Endothelial cell of umbilical vein (primary cell): ENCODE results near the gene SPRYD3. TPM values are rescaled to one million over a fixed set of nuclear protein-coding genes. Genes with fewer than 3 reads are reported as not detected.
"Not testable (repeated sequence)": the region's sequence is repeated elsewhere in the genome, so short reads cannot be mapped to it uniquely, and the experiment has no call there.

Experiments
- BruUV-seq: library from RNA; stranded (reverse); fragments of 400-500 nt; replicated peaks from 2 replicates; lab custom pipeline; 2021; lab: Mats Ljungman, UMichigan
- CTCF ChIA-PET: fragments of 300-600, 350-600 bp; sonication (Branson Sonifier 250); formaldehyde crosslinking; loops from one replicate; lab custom pipeline; 2021; ENCODE audit warnings: antibody characterized with exemption, inconsistent platforms; lab: Charles Lee
- POLR2A ChIA-PET: fragments of 300-600, 350-600 bp; sonication (Branson Sonifier 250); formaldehyde crosslinking; loops from one replicate; lab custom pipeline; 2021; ENCODE audit warnings: antibody characterized with exemption, inconsistent platforms; lab: Charles Lee
- DNase-seq: peaks from one replicate; pipeline ENCODE4 v3.0.0-alpha.2; 2011; ENCODE audit warnings: low read depth, low spot score
- FAIRE-seq: peaks from 2 replicates; lab custom pipeline; 2011; peaks lifted over from hg19 to GRCh38; lab: Jason Lieb, UNC
- H2AFZ ChIP-seq: 2 replicates; pipeline ENCODE4 v1.6.0; 2012; ENCODE audit warnings: low read depth, low read length, control low read depth, inconsistent platforms
- H3K27ac ChIP-seq: 2 replicates; pipeline ENCODE4 v1.5.1; 2011; ENCODE audit warnings: low read depth, mild to moderate bottlenecking, control low read depth, low read length, moderate library complexity; ENCODE audit not compliant: insufficient read depth
- H3K27me3 ChIP-seq, 2 experiments: 2 replicates each; pipeline versions ENCODE4 v1.6.0 to v1.6.1; 2011; ENCODE audit warnings: low read length in 2 of 2, mixed read lengths in 1 of 2; ENCODE audit not compliant: control insufficient read depth in 2 of 2, insufficient read depth in 2 of 2
- H3K36me3 ChIP-seq, 2 experiments: 2 replicates in 1 of 2; 3 replicates in 1 of 2; pipeline ENCODE4 v1.5.1; 2011; ENCODE audit warnings: low read length in 2 of 2, mild to moderate bottlenecking in 1 of 2, moderate library complexity in 1 of 2; ENCODE audit not compliant: control insufficient read depth in 2 of 2, insufficient read depth in 2 of 2; ENCODE audit errors: extremely low read depth in 1 of 2
- H3K4me1 ChIP-seq: 3 replicates; pipeline ENCODE4 v1.5.1; 2011; ENCODE audit warnings: mild to moderate bottlenecking, low read length; ENCODE audit not compliant: control insufficient read depth, insufficient read depth; ENCODE audit errors: extremely low read depth
- H3K4me2 ChIP-seq: 2 replicates; pipeline ENCODE4 v1.6.1; 2011; ENCODE audit warnings: low read length, control low read depth, mixed read lengths; ENCODE audit not compliant: insufficient read depth
- H3K4me3 ChIP-seq, 3 experiments: fragments of 200-600 bp in 1 of 3; sonication (generic), shearing (Covaris generic) in 1 of 3; replicated peaks in 1 of 3; 2 replicates each; pipeline ENCODE4 v1.5.1; 2011 to 2016; ENCODE audit warnings: control low read depth in 3 of 3, low read length in 3 of 3, mild to moderate bottlenecking in 2 of 3, inconsistent platforms in 1 of 3, low read depth in 1 of 3, moderate library complexity in 1 of 3; ENCODE audit not compliant: insufficient read depth in 1 of 3
- H3K79me2 ChIP-seq: 2 replicates; pipeline ENCODE4 v1.6.0; 2012; ENCODE audit warnings: low read length, inconsistent platforms; ENCODE audit not compliant: control insufficient read depth, insufficient read depth
- H3K9ac ChIP-seq: replicated peaks from 2 replicates; pipeline ENCODE3; 2011; ENCODE audit warnings: low read length, control low read depth; ENCODE audit not compliant: insufficient read depth; ENCODE audit errors: extremely low read depth
- H3K9me1 ChIP-seq: replicated peaks from 3 replicates; pipeline ENCODE4 v1.6.0; 2011; ENCODE audit warnings: mild to moderate bottlenecking, low read length; ENCODE audit not compliant: control insufficient read depth, insufficient read depth; ENCODE audit errors: extremely low read depth
- H3K9me3 ChIP-seq: replicated peaks from 2 replicates; pipeline ENCODE4 v1.5.1; 2012; ENCODE audit warnings: low read length, inconsistent platforms; ENCODE audit not compliant: control insufficient read depth, insufficient read depth
- H4K20me1 ChIP-seq: replicated peaks from 2 replicates; pipeline ENCODE3; 2011; ENCODE audit warnings: mild to moderate bottlenecking, low read length; ENCODE audit not compliant: control insufficient read depth, insufficient read depth; ENCODE audit errors: extremely low read depth
- CTCF ChIP-seq, 2 donors: IDR thresholded peaks; 1 replicate in 1 of 2; 2 replicates in 1 of 2; pipeline ENCODE4 v1.5.1; 2011; ENCODE audit warnings: low read length in 2 of 2, mild to moderate bottlenecking in 2 of 2, moderate library complexity in 2 of 2, control low read depth in 1 of 2, inconsistent platforms in 1 of 2, low read depth in 1 of 2; ENCODE audit not compliant: insufficient read depth in 1 of 2; ENCODE audit errors: extremely low read depth in 1 of 2
- FOS ChIP-seq: IDR thresholded peaks from 2 replicates; pipeline ENCODE4 v1.6.1; 2011; ENCODE audit warnings: mild to moderate bottlenecking, low read length, moderate library complexity, borderline replicate concordance; ENCODE audit not compliant: insufficient read depth
- GATA2 ChIP-seq: IDR thresholded peaks from 2 replicates; pipeline ENCODE4 v1.7.0; 2011; ENCODE audit warnings: low read depth, mild to moderate bottlenecking, moderate library complexity, mixed read lengths, low read length; ENCODE audit not compliant: insufficient read length, insufficient read depth
- JUN ChIP-seq: IDR thresholded peaks from 2 replicates; pipeline ENCODE4 v1.6.1; 2011; ENCODE audit warnings: borderline replicate concordance, low read depth; ENCODE audit not compliant: insufficient read length, insufficient read depth
- dilution Hi-C: fragments of 300-500 bp; cut with MboI; formaldehyde crosslinking; loops from one replicate; pipeline ENCODE4 v1.15.0; 2019; ENCODE audit warnings: low sequenced_read_pairs; ENCODE audit not compliant: extremely low pct_ligation_motif_present
- intact Hi-C: fragments of 100-400 bp; cut with micrococcal nuclease; formaldehyde crosslinking; loops from one replicate; pipeline ENCODE4 v1.10.0; 2022
- polyA plus RNA-seq, 4 experiments: library from polyadenylated mRNA; depleted of rRNA in 3 of 4; stranded (reverse) in 3 of 4; unstranded in 1 of 4; fragments of >200 nt; gene quantifications; 2 replicates each; pipeline versions ENCODE4 v1.2.1 to v1.2.3, GENCODE V29; 2011 to 2012; ENCODE audit warnings: missing spikeins in 1 of 4
- total RNA-seq: library from RNA; stranded (reverse); gene quantifications from 2 replicates; pipeline ENCODE4 v1.2.3, GENCODE V29; 2021

SPRYD3 gene
- total and polyA plus RNA-seq, 2 donors (not counting 3 experiments of a cell fraction or from before 2014, with no cell fraction given) = 38.6 to 39.2 TPM

- POLR2A ChIA-PET = no interaction called here
- peaks cover 27% of the 10 kb centered on the region for H3K4me1 ChIP-seq
- CTCF ChIA-PET = interaction anchor here (1.0 to 10.8 kb wide), 4 partner anchors 10 to 101 kb away, joined by 3 to 463 read pairs (median 4); partner anchors contain the start of gene SPRYD3
- FAIRE-seq (no peak), DNase-seq (no peak)
- H3K9me1 ChIP-seq = no peaks in the 10 kb centered on the region
- H2AFZ ChIP-seq = no peak overlapping the region
- H3K9me3 ChIP-seq = no peaks in the 10 kb centered on the region
- no peaks in the 10 kb centered on the region for H3K27me3 ChIP-seq
- intact Hi-C loops (loop anchor here (5.0 kb wide), 1 partner anchor 44 kb away; the partner anchor contains the start of gene TNS2), dilution Hi-C loops (no loop called here)
- H4K20me1 ChIP-seq = no peaks in the 10 kb centered on the region
- H3K4me3 ChIP-seq = no peak overlapping the region
- H3K36me3 ChIP-seq = no peaks in the 10 kb centered on the region
- no TSS peak for BruUV-seq
- no peaks in the 10 kb centered on the region for H3K79me2 ChIP-seq
- no peak overlapping the region for H3K9ac ChIP-seq
- TF ChIP-seq JUN (no peak), FOS (no peak), CTCF (IDR thresholded peaks at IDR 0.05; ENCODE audit: extremely low read depth in 1 of 2, insufficient read depth in 1 of 2, low read depth in 1 of 2, low read length in 2 of 2) (no peak), GATA2 (no peak)
- no peak overlapping the region for H3K27ac ChIP-seq
- H3K4me2 ChIP-seq = no peak overlapping the region
These were observed 17.0 kb upstream of the SPRYD3 start for GRCh38 chr12:53096089-53096741.

GRCh38 chr12:53095596-53095895, 16.4 kb upstream of the SPRYD3 start:
- FAIRE-seq, H3K9me3 ChIP-seq, H3K27me3 ChIP-seq, dilution Hi-C loops, H3K36me3 ChIP-seq, H3K9me1 ChIP-seq, H3K79me2 ChIP-seq, DNase-seq, H4K20me1 ChIP-seq, H2AFZ ChIP-seq, H3K27ac ChIP-seq, H3K9ac ChIP-seq, POLR2A ChIA-PET, BruUV-seq, H3K4me3 ChIP-seq, H3K4me2 ChIP-seq: not testable (repeated sequence)
- CTCF ChIA-PET = interaction anchor here (1.0 to 10.8 kb wide), 3 partner anchors 9 to 102 kb away, joined by 3 to 463 read pairs (median 4); no protein-coding TSS in a partner anchor
- H3K4me1 ChIP-seq = peaks cover 27% of the 10 kb centered on the region
- intact Hi-C loops = loop anchor here (5.0 kb wide), 1 partner anchor 43 kb away; the partner anchor contains the start of gene TNS2

GRCh38 chr12:53094796-53095595, 15.8 kb upstream of the SPRYD3 start:
- H3K27ac ChIP-seq, H3K36me3 ChIP-seq, H3K4me3 ChIP-seq, H2AFZ ChIP-seq, dilution Hi-C loops, H3K9ac ChIP-seq, FAIRE-seq, H3K79me2 ChIP-seq, H4K20me1 ChIP-seq, H3K27me3 ChIP-seq, H3K4me2 ChIP-seq, POLR2A ChIA-PET, BruUV-seq, DNase-seq, H3K9me1 ChIP-seq, H3K9me3 ChIP-seq: not testable (repeated sequence)
- H3K4me1 ChIP-seq = peaks cover 27% of the 10 kb centered on the region
- intact Hi-C loops = loop anchor here (5.0 kb wide), 1 partner anchor 43 kb away; the partner anchor contains the start of gene TNS2
- CTCF ChIA-PET = interaction anchor here (1.0 to 10.8 kb wide), 2 partner anchors 28 to 102 kb away, joined by 3 to 463 read pairs; no protein-coding TSS in a partner anchor
